ENCODE results near the gene CCNC.
"Not testable (repeated sequence)": the region's sequence is repeated elsewhere in the genome, so short reads cannot be mapped to it uniquely, and the experiment has no call there.

DNA sequence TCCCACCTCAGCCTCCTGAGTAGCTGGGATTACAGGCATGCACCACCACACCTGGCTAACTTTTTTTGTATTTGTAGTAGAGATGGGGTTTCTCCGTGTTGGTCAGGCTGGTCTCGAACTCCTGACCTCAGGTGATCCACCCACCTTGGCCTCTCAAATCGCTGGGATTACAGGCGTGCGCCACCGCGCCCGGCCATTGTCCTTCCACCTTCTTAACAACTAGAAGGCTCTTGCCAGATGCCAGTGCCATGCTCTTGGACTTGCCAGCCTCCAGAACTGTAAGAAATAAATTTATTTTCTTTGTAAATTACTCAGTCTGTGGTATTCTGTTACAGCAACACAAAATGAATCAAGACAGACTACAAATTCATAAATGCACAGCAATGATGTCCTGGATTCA is 26.2 kb upstream of the CCNC start:
- TF ChIP-seq TAF1 (IDR thresholded peaks at IDR 0.05; ENCODE audit: low read depth, low read length); POLR2AphosphoS5 (IDR thresholded peaks at IDR 0.05; ENCODE audit: low read depth, low read length); POLR2A (IDR thresholded peaks at IDR 0.05; ENCODE audit: low read depth, low read length); SPI1 (IDR thresholded peaks at IDR 0.05; ENCODE audit: low read depth, low read length); POU2F2 (IDR thresholded peaks at IDR 0.05; ENCODE audit: low read depth, low read length); PAX5 (IDR thresholded peaks at IDR 0.05; ENCODE audit: insufficient read depth, low read length, severe bottlenecking): not testable (repeated sequence)
